ENCODE results near the gene CMPK2. TPM values are rescaled to one million over a fixed set of nuclear protein-coding genes. Genes with fewer than 3 reads are reported as not detected.

Gene CMPK2
- total and polyA plus RNA-seq, 4 donors: 2.9 to 41.7 (median 4.2) TPM

- H3K4me3 ChIP-seq (ENCODE audit: low read depth in 1 of 3, low read length in 3 of 3): no peak overlapping the region
- no peak for DNase-seq (ENCODE audit: low spot score)
- H3K27me3 ChIP-seq (ENCODE audit: control insufficient read depth in 4 of 4, insufficient read depth in 4 of 4, low read length in 3 of 4): no peaks in the 10 kb centered on the region
- H3K9me3 ChIP-seq (ENCODE audit: control insufficient read depth in 4 of 4, low read length in 3 of 4): peaks cover 0 to 2% (median 0%) of the 10 kb centered on the region in 4 donors
- TF ChIP-seq ZBTB33 (IDR thresholded peaks at IDR 0.05): no peak
- TF ChIP-seq YY1 (IDR thresholded peaks at IDR 0.05): no peak
- no peak for TF ChIP-seq CTCF (IDR thresholded peaks at IDR 0.05; ENCODE audit: low read depth, low read length, missing input control)
- no peak for TF ChIP-seq JUND (IDR thresholded peaks at IDR 0.05)
- TF ChIP-seq MAX (IDR thresholded peaks at IDR 0.05): no peak
- no peak for TF ChIP-seq GABPA (IDR thresholded peaks at IDR 0.05 in 1 of 2, conservative IDR thresholded peaks at IDR 0.05 in 1 of 2)
- TF ChIP-seq TAF1 (conservative IDR thresholded peaks at IDR 0.05): no peak
- TF ChIP-seq ATF3 (IDR thresholded peaks at IDR 0.05): no peak
- TF ChIP-seq SP1 (IDR thresholded peaks at IDR 0.05): no peak
- no peak for TF ChIP-seq FOXA1 (IDR thresholded peaks at IDR 0.05)
- no peak for TF ChIP-seq EGR1 (IDR thresholded peaks at IDR 0.05; ENCODE audit: low read depth in 2 of 2)
- TF ChIP-seq HNF4A (conservative IDR thresholded peaks at IDR 0.05): no peak
- TF ChIP-seq REST (IDR thresholded peaks at IDR 0.05): no peak
- no peak for TF ChIP-seq RXRA (IDR thresholded peaks at IDR 0.05)
- no peak for TF ChIP-seq HNF4G (IDR thresholded peaks at IDR 0.05)
- TF ChIP-seq RAD21 (IDR thresholded peaks at IDR 0.05): no peak
- no peak for TF ChIP-seq FOXA2 (IDR thresholded peaks at IDR 0.05)
- TF ChIP-seq NR2F2 (IDR thresholded peaks at IDR 0.05): no peak
- H3K9ac ChIP-seq (ENCODE audit: low read depth in 1 of 2, low read length in 2 of 2): no peak overlapping the region
- no peak overlapping the region for H3K27ac ChIP-seq (ENCODE audit: low read depth in 1 of 2, low read length in 2 of 2)
- WGBS: 100% methylated on average over 3 of the region's 3 CpGs
- peaks cover 0 to 15% (median 10%) of the 10 kb centered on the region in 4 donors for H3K4me1 ChIP-seq (ENCODE audit: control insufficient read depth in 4 of 4, insufficient read depth in 4 of 4, low read length in 3 of 4)
- H3K36me3 ChIP-seq (ENCODE audit: control insufficient read depth in 4 of 4, insufficient read depth in 3 of 4, low read depth in 1 of 4, low read length in 3 of 4): no peaks in the 10 kb centered on the region
Measured at GRCh38 chr2:6874032-6874431, 8.3 kb upstream of the CMPK2 start.

All from liver (tissue), 9 donors.